DMS114 treated with DMSO at 0.1 percent for 48 hours (cell line): Measurements from ENCODE around the gene KRTAP10-9.
"Not testable (repeated sequence)": the region's sequence is repeated elsewhere in the genome, so short reads cannot be mapped to it uniquely, and the experiment has no call there.

Experiments used
- DNase-seq: peaks from one replicate; lab custom pipeline; 2025; ENCODE audit not compliant: unreplicated experiment; lab: John Stamatoyannopoulos, UW

Gene KRTAP10-9, protein sequence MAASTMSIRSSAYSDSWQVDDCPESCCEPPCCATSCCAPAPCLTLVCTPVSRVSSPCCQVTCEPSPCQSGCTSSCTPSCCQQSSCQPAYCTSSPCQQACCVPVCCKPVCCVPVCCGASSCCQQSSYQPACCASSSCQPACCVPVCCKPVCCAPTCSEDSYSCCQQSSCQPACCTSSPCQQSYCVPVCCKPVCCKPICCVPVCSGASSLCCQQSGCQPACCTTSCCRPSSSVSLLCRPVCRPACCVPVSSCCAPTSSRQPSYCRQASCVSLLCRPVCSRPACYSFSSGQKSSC

DNA sequence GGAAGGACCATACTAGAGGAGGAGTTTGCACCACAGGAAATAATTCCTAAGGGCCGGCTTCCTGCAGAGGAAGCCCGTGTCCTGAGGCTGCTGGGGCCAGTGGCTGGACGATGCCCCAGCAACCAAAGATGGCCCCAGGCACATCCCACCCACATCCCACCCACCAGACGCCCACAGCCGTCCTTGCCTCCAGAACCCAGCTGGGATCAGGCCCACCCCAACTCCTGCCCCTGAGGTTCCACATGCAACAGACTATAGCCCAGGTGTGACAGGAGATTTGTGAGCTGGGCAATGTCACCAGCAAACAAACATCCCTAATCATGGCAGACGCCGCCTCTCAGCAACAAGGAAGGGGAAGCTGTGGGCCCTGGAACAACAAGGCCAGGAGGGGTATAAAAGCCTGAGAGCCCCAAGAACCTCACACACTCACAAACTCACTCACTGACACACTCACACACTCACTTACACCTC, at the start of gene KRTAP10-9:
TSS of gene KRTAP10-9 (plus strand) at position 421 of the 471 bp plus-strand sequence. CDS start 79 bp downstream, outside the sequence.
- DNase-seq: no peak

DNA sequence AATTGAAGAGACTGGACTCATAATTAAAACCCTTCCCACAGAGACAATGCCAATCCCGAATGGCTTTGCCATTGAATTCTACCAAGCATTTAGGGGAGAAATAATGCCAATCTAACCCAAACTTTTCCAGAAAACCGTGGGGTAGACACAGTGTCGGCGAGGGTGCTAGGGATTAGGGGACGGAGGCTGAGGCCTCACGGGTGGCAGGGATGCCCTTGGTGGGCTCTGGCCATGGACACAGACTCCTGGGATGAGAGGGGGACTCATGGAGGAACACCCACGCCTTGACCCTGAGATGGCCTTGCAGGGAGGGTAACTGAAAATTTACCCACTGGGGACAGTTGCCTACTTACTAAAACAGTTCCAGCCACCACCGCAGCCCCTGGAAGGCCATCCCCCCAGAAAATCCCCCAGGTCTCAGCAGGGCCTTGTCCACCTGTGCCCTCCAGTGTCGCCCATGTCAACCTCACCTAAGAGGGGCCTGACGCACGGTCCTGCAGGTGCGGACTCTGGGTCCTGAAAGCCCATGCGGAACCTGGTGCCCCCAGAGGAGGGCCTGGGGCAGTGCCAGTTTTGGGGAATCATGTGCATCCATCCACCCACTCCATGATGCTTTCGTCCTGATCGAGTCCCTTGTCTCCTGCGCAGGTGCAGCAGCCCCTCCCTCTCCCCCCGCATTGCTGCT, 48.4 kb upstream of the KRTAP10-9 start:
- no peak for DNase-seq

DNA sequence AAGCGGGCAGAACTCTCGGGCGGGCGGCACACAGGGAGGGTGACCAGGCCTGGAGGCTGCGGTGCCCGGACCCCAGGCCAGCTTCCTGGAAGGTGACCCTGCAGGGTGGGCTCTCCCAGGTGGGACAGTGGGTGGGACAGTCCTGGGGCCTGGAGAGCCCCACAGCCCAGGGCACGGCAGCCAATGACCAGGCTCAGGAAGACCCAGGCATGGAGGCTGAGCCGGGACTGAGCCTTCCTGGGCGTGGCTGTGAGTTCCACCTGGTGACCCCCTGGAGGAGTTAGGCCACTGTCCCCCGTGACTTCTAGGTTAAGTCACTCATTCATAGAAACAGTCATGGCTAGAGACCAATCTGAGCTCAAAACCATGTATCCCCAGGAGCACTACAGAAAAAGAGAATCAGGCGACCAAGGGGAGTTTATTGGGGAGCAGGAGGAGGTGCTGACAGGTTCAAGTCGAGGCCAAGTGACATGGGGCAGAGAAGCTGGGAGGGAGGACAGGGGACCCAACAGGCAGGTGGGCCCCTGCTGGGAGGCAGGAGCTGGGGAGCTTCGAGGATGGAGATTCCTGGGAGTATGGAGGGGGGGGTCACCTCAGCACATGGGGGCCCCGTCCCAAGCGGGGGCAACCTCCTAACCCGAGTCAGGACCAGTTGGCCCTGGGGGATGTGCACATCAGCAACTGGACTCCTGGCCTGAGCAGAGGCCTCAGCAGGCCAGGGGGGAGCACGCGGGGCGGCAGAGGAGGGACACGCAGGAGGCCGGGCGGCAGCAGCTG, 47.6 kb upstream of the KRTAP10-9 start:
- no peak for DNase-seq

DNA sequence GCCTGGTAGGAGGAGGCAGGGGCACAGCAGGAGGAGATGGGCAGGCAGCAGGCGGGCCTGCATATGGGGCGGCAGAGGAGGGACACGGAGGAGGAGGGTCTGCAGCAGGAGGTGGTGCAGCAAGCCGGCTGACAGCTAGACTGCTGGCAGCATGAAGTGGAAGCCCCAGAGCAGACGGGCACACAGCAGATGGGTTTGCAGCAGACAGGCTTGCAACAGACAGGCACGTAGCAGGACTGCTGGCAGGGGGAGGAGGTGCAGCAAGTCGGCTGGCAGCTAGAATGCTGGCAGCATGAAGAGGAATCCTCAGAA, 47.1 kb upstream of the KRTAP10-9 start:
- DNase-seq: no peak

DNA sequence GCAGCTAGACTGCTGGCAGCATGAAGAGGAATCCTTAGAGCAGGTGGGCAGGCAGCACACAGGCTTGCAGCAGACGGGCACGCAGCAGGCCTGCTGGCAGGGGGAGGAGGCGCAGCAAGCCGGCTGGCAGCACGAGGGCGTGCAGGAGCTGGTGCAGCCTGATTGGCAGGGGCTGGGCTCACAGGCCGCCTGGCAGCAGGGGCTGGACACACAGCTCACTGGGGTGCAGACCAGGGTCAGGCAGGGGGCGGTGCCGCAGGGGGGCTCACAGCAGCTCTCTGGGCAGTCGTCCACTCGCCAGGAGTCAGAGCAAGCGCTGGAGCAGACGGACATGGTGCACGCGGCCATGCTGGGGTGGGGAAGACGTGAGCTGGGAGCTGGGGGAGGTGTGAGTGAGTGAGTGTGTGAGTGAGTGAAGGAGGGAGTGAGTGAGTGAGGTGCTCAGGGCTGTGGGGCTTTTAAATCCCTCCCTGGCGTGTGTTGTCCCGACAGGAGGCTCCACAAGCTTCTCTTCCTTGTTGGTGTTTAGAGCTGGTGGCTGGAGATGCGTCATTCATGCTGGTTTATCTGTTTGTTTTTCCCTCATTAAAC, 46.6 kb upstream of the KRTAP10-9 start, which contains the start of gene KRTAP10-5:
TSS of gene KRTAP10-5 (minus strand) at position 374 of the 591 bp plus-strand sequence. CDS start at position 348, 26 bp downstream.
- DNase-seq: not testable (repeated sequence)

DNA sequence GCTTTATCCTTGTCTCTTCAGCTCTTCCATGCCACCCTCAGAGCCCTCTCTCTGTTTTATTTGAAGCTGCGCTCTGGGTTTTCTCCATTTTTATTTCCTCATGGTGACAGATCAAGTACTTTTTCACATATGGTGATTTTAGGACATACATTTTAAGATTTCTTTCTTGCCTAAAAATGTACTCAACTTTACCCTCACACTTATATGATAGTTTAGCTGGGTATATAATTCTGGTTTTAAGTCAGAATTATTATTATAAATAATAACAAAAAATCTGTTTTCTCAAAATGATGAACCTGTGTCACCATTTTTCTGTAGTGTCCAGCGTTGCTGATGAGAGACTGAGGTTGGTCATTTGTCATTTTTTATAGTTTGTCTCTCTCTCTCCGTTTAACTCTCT, 45.7 kb upstream of the KRTAP10-9 start:
- DNase-seq: no peak

DNA sequence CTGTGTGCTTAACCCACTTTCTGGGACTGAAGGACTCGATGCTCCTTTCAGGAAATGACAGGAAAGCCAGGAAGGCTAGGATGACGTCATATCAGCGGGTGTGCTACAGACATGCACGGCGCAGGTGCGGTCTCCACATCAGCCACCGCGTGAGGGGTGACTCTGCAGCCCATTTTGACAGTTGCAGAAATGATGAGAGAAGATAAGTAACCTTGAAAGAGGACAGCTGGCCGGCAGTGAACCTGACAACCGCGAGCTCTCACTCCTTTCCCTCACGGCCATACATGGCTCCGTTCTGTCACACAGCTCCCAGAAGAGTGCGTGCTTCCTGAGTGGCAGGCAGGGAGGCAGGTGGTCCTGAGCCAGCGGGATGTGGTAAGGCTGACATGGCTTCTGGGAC, 44.8 kb upstream of the KRTAP10-9 start:
- DNase-seq: no peak

DNA sequence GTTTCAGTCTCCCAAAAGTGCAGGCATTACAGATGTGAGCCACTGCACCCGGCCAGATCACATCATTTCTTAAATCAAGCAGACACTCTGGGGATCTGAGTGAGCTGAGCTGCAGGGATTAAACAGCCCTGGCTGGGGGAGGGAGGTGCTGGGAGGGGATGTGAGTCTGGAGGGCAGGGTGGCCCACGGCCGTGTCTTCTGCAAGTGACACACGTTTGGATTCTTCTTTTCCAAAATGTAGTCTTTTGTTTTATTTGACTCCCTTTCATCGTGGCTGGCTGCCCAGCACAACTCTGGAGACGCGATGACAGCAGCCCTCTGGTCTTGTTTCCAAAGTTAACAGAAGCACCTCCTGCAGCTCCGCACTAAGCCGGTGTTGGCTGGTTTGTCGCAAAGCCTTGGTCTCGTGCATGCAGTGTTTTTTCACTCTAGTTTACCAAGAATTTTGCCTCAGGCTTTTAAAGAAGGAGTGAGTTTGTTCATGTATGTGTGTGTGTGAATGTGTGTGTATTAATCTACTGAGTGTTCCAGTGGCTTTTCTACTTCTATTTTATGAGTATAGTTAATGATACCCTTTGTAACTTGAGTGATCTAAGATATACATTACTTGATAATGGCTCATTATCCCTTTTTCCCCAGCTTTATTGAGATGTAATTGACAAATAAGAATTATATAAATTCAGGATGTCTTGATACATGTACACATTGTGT, 43.6 kb upstream of the KRTAP10-9 start:
- no peak for DNase-seq

DNA sequence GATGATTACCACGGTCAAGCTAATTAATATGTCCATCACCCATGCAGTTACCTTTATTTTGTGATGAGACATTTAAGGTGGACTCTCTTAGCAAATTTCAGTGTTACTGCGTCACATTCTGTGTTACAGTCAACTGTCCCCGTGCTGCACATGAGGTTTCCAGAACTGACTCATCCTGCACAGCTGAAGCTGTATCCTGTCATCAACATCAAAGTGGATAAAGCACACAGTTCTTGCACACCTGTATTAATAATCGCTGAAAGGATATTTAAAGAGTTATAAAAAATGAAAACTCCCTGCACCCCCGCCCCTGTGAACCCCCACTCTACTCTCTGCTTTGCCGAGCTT, 43.1 kb upstream of the KRTAP10-9 start:
- no peak for DNase-seq

DNA sequence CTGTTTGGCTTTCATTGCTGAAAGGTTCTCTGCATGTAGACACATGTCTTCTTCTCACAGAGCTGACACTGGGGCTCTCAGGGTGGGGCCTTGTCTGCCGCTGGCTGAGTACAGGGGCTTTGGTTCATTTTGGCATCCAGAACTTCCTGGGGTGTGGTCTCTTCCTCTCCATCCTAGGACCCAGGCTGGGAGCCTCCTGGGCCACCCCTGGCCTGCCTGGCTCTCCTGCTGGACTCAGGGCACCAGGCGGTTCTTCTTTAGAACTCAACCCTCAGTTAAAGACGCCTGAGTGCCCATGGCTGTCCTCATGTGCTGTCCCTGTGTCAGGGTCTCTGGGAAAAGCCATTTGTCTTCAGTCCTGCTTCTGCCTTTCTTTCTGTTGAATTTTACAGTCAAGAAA, 41.0 kb upstream of the KRTAP10-9 start:
- DNase-seq: no peak

DNA sequence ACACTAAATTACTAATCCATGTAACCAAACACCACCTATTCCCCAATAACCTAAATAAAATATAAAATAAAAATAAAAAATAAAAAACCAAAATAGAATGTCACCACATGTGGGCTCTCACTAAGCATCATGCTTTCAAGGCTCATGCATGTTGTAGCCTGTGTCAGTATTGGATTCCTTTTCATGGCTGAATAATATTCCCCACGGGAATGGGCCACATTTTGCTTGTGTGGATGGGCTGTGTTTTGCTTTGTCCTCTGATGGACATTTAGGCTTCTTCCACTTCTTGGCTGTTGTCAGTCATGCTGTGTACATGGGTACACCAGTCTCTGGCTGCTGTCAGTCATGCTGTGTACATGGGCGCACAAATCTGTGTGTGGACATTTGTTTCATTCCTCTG, 37.8 kb upstream of the KRTAP10-9 start:
- DNase-seq: no peak

DNA sequence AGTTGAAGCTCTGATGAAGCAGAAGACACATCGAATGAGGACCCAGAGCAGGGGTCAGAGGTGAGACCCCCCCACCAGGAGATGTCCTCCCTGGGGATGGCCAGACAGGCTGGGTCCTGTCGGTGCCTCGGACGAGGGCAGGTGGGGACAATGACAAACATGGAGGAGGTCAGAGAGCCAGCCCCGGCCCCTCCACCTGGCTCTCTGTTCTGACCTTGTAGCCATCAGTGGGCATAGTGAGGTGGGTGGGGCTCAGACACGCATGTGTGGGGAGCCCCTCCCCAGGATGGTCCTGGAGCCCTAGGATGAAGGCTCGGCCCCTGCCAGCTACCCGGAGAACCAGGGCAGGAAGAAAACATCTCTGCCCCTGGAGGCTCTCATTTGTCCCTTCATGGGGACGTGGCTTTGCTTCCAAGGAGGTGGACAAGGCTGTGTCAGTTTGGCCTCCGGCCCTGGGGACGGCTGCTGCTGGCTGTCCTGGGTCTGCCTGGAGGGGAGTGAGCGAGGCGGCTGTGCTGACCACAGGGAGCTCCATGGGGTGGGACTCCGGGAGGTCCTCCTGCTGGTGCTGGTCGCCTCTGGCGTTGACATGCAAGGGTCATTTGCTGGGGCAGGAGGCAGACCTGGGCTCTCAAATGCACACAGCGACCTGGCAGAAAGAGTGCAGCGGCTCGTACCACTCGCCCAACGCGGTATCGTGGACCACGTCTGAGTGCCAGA, 37.1 kb upstream of the KRTAP10-9 start:
- DNase-seq: no peak

DNA sequence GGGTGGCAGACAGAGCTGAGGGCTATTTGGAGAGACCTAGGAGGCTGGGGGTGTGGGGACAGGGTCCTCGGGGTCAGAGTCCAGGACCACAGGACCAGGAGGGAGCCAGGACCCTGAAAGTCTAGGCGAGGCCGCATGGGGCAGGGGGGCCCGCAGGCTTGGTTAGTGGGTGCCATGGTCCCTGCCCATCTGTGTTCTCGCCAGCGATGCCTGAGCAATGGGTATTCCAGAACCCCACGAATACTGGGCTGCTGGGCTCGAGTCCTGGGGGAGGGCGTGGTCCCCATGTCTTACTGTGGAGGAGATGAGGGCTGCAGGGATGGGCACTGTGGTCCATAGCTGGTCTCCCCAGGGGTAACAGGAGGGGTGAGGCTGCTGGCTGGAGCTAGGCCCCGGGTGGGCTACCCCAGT, 36.6 kb upstream of the KRTAP10-9 start:
- no peak for DNase-seq

DNA sequence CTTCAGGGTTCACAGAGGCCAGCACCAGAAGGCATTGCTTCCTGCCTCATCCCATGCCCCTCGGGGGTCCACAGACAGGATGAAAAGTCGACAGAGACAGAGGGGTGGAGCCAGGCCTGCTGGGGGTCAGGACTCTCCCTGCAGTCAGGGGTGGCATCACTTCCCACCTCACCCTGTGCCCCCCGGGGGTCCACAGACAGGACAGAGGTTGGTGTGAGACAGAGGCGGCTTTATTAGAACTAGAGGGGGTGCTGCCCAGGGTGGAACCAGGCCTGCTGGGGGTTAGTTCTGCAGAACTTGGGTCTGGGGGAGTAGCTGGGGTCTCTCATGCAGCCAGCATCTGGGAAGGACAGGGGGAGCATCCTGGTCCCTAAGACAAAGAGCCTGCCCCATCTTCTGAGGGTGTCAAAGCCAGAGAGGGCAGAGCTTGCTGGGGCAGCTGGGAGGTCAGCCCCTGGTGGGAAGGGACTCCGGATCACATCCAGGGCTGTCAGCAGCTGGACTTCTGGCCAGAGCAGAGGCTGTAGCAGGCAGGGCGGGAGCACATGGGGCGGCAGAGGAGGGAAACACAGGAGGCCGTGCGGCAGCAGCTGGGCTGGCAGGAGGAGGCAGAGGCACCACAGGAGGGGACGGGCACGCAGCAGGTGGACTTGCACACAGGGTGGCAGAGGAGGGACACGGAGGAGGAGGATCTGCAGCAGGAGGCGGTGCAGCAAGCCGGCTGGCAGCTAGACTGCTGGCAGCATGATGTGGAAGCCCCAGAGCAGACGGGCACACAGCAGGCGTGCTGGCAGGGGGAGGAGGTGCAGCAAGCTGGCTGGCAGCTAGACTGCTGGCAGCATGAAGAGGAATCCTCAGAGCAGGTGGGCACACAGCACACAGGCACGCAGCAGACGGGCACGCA, 35.7 kb upstream of the KRTAP10-9 start:
- DNase-seq: not testable (repeated sequence)

DNA sequence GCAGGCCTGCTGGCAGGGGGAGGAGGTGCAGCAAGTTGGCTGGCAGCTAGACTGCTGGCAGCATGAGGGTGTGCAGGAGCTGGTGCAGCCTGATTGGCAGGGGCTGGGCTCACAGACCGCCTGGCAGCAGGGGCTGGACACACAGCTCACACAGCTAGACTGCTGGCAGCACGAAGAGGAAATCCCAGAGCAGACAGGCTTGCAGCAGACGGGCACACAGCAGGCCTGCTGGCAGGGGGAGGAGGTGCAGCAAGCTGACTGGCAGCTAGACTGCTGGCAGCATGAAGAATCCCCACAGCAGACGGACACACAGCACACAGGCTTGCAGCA, 35.1 kb upstream of the KRTAP10-9 start:
- not testable (repeated sequence) for DNase-seq

DNA sequence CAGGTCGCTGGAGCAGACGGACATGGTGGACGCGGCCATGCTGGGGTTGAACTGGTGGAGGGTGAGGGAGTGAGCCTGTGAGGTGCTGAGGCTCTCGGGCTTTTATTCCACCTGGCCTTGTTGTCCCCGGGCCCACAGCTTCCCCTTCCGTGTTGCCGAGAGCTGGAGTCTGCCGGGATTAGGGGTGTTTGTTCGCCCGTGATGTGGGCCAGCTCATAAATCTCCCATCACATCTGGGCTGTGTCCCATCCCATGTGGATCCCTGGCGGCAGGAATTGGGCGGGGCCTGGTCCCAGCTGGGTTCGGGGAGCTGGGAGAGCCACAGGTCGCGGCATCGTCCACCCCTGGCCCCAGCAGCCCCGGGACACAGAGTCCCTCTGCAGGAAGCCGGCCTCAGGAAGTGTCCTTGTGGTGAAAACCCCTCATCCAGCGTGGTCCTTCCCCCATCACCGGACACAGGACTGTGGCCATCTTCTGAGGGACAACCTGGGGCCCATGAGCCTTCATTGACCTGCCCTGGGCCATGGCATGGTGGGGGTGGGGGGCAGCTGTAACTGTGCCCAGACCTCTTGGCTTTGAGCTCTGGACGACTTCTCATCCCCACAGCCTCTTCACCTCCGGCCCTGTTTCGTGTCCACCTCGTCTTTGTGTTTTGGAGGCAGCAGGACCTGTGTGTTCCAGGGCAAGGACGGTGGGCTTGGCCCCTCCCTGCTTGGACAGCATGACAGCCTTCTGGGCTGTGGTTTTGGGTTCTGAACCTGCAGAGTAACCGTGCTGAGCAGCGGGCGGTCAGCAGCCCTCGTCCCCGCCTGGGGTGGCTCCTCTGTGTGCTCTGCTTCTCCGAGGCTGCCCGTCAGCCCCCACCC, 34.2 kb upstream of the KRTAP10-9 start, which contains the start of gene KRTAP10-6:
TSS of gene KRTAP10-6 (minus strand) at position 60 of the 866 bp plus-strand sequence. CDS start at position 39, 21 bp downstream.
- no peak for DNase-seq

DNA sequence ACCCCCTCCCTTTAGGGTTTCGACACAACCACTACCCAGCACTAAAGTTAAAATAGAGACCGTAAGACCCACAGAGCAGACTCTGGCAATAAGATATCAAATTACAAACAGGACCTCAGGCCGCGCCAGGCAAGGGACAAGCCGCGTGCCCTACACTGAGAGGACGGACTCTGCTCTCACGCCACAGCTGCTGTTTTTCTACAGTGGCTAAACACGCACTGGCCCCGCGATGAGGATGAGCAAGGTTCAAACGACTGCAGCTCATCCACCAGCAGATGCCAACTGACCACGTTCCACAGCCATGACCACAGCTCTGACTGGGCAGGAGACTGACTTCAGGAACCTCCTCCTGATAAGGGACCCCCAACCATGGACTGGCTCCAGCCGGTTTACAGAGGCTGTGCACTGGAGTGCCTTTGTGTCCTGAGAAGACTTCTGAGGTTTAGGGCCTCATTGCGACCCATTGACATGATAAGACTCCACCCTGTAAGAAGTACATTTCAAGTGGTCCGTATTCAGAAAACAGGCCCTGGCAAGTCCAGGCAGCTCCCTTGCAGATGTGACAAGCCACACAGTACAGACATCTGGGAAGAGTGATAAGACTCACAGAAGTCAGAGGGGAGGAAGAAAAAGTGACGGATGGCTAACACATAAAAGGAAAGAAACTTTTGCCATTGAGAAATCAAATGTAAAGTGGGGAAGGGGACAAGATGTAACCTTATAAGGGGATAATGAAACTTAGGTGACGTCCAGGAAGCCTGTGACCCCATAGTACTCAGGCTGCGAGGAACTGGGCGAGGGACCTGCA, 33.1 kb upstream of the KRTAP10-9 start:
- DNase-seq: no peak
